Subcutaneous abdominal adipose tissue (tissue), 5 donors: ENCODE data around the gene SPIN2A.
"Not testable (repeated sequence)": the region's sequence is repeated elsewhere in the genome, so short reads cannot be mapped to it uniquely, and the experiment has no call there.

Experiments used
- H3K27ac ChIP-seq: one replicate; pipeline ENCODE4 v1.7.0; 2013; ENCODE audit warnings: low read depth, mild to moderate bottlenecking, inconsistent platforms, low read length, moderate library complexity
- H3K27me3 ChIP-seq, 5 donors: one replicate each; pipeline ENCODE4 v1.7.0; 2013; ENCODE audit warnings: low read length in 5 of 5, inconsistent platforms in 1 of 5; ENCODE audit not compliant: control insufficient read depth in 5 of 5, insufficient read depth in 4 of 5
- H3K36me3 ChIP-seq, 5 donors: one replicate each; pipeline ENCODE4 v1.7.0; 2013; ENCODE audit warnings: low read length in 5 of 5; ENCODE audit not compliant: control insufficient read depth in 5 of 5, insufficient read depth in 5 of 5
- H3K4me1 ChIP-seq, 5 donors: one replicate each; pipeline ENCODE4 v1.7.0; 2013; ENCODE audit warnings: low read length in 5 of 5, mild to moderate bottlenecking in 3 of 5, moderate library complexity in 1 of 5; ENCODE audit not compliant: control insufficient read depth in 5 of 5, insufficient read depth in 5 of 5
- H3K4me3 ChIP-seq, 5 donors: one replicate each; pipeline ENCODE4 v1.7.0; 2013; ENCODE audit warnings: low read length in 5 of 5, low read depth in 1 of 5
- H3K9ac ChIP-seq, 5 donors: one replicate each; pipeline ENCODE4 v1.7.0; 2013; ENCODE audit warnings: low read length in 5 of 5, mild to moderate bottlenecking in 4 of 5, moderate library complexity in 3 of 5
- H3K9me3 ChIP-seq, 5 donors: one replicate each; pipeline ENCODE4 v1.7.0; 2013; ENCODE audit warnings: low read length in 5 of 5; ENCODE audit not compliant: control insufficient read depth in 5 of 5
- donor health status: healthy.
- donor health status: healthy.
- donor health status: healthy.
- donor health status: healthy.
- donor health status: healthy.

SPIN2A gene

DNA sequence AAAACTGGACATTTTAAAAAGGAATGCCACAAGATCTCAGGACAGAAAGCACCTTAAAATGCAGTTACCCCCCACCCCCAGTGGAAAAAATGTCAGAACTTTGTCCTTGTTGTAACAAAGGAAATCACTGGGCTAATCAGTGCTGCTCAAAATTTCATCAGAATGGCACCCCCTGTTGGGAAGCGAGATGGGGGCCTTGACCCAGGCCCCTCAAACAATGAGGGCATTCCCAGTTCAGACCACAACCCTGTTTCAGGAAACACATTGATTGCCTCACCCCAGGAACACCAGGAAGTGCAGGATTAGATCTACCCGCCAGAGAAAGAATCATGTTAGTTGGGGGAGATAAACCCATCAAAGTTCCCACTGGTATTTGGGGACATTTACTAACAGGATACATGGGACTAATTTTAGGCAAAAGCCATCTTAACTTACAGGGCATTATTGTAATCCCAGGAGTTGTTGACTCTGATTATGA lies 32.2 kb downstream of the SPIN2A start:
- Histone ChIP-seq H3K4me1 (peaks cover 0 to 6% (median 0%) of the 10 kb centered on the region in 5 donors), H3K27ac (no peak overlapping the region), H3K36me3 (peaks cover 0 to 9% (median 3%) of the 10 kb centered on the region in 5 donors), H3K9me3 (peaks cover 0 to 8% (median 4%) of the 10 kb centered on the region in 5 donors), H3K27me3 (no peaks in the 10 kb centered on the region), H3K4me3 (no peak overlapping the region), H3K9ac (no peak overlapping the region)

DNA sequence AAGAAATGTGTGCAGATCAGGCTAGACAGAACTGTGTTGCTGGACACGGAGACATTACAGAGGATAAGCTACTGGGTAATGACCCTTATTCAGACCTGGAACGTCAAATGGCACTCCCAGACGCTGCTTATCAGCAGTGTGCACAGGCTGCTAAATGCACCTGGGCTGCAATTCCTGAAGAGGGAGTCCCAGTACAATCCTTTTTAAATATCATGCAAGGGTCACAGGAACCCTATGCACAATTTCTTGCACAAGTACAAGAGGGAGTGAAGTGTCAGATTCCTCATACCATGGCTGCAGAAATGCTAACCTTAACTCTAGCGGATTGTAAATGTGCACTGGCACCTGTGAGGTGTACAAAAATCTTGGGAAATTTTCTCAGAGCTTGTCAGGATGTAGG lies 32.8 kb downstream of the SPIN2A start:
- peaks cover 0 to 9% (median 3%) of the 10 kb centered on the region in 5 donors for H3K36me3 ChIP-seq
- peaks cover 0 to 6% (median 0%) of the 10 kb centered on the region in 5 donors for H3K4me1 ChIP-seq
- no peak overlapping the region for H3K9ac ChIP-seq
- no peak overlapping the region for H3K4me3 ChIP-seq
- H3K27me3 ChIP-seq, result no peaks in the 10 kb centered on the region
- no peak overlapping the region for H3K27ac ChIP-seq
- peaks cover 0 to 12% (median 4%) of the 10 kb centered on the region in 5 donors for H3K9me3 ChIP-seq

DNA sequence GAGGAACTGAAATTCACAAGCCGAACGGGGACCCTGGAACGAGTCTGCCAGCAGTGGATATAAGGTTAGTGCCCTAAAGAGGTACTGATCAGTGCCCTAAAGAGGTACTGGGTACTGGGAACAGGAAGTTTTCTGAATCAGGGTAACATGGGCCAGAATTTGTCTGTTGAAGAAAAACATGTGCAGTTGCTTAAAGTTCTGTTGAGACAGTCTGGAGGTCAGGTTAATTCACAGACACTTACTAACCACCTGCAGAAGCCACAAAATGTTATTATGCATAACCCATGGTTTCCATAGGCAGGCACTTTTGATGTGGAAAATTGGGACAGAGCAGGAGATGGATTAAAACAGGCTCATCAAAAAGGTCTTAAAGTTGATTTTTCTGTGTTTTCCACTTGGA lies 33.7 kb downstream of the SPIN2A start:
- Histone ChIP-seq H3K36me3 (peaks cover 0 to 8% (median 3%) of the 10 kb centered on the region in 5 donors), H3K4me3 (no peak overlapping the region), H3K27me3 (no peaks in the 10 kb centered on the region), H3K9ac (no peak overlapping the region), H3K27ac (no peak overlapping the region), H3K4me1 (peaks cover 0 to 6% (median 0%) of the 10 kb centered on the region in 5 donors), H3K9me3 (peaks cover 0 to 16% (median 4%) of the 10 kb centered on the region in 5 donors)

DNA sequence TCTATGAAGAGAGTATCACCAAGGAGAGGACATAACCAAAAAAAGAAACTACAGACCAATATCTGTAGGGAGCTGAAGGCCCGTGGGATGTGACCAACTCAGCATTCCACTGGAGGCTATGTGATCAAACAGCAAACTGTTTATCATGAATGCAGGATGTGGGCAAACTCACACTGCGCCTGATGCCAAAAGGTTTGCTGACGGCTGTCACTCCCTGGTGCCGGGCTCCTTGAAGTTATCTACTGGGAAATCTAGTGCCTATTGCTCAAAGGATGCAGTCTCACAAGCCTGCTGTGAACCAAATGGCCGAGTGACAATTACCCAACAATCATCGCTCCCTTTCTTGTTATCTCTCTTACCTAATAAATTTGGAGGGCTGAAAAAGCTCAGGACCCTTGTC lies 34.3 kb downstream of the SPIN2A start:
- H3K4me1 ChIP-seq, H3K4me3 ChIP-seq, H3K27me3 ChIP-seq, H3K9ac ChIP-seq, H3K27ac ChIP-seq, H3K36me3 ChIP-seq: not testable (repeated sequence)
- H3K9me3 ChIP-seq, result peaks cover 0 to 16% (median 4%) of the 10 kb centered on the region in 5 donors
